Thoracic aorta (tissue), 2 donors: ENCODE measurements around the gene TTLL5. TPM values are rescaled to one million over a fixed set of nuclear protein-coding genes. Genes with fewer than 3 reads are reported as not detected.
A peak's percentile ranks its signal among the peaks of the same experiment; 100 is the strongest.

ENCODE experiments used
- ATAC-seq: fragments of 150-250 bp; one replicate; pipeline ENCODE4 v1.8.0; 2017; ENCODE audit warnings: low read depth; ENCODE audit not compliant: insufficient number of reproducible peaks, low FRiP score
- DNase-seq: peaks from one replicate; pipeline ENCODE4 v3.0.0-alpha.2; 2020; ENCODE audit warnings: low spot score
- H3K27ac ChIP-seq, 2 donors: fragments of 200-600 bp; sonication (generic); 1 replicate in 1 of 2; 2 replicates in 1 of 2; pipeline ENCODE4 v1.5.1; 2016; ENCODE audit warnings: mild to moderate bottlenecking in 2 of 2, moderate library complexity in 2 of 2
- H3K27me3 ChIP-seq: fragments of 200-600 bp; sonication (generic); replicated peaks from 2 replicates; pipeline ENCODE4 v1.6.0; 2016; ENCODE audit warnings: mild to moderate bottlenecking; ENCODE audit not compliant: insufficient read depth
- H3K36me3 ChIP-seq: fragments of 200-600 bp; sonication (generic); one replicate; pipeline ENCODE4 v1.5.1; 2016
- H3K4me1 ChIP-seq, 2 donors: fragments of 200-600 bp; sonication (generic); 1 replicate in 1 of 2; 2 replicates in 1 of 2; pipeline versions ENCODE4 v1.5.1 to v1.6.0; 2016; ENCODE audit warnings: low read depth in 2 of 2, mild to moderate bottlenecking in 1 of 2; ENCODE audit not compliant: control insufficient read depth in 1 of 2
- H3K4me3 ChIP-seq: fragments of 200-600 bp; sonication (generic); 2 replicates; pipeline ENCODE4 v1.5.1; 2016; ENCODE audit warnings: mild to moderate bottlenecking
- H3K9me3 ChIP-seq: fragments of 200-600 bp; sonication (generic); 2 replicates; pipeline ENCODE4 v1.5.1; 2016
- CTCF ChIP-seq: fragments of 200-600 bp; sonication (generic); IDR thresholded peaks from one replicate; pipeline ENCODE4 v1.5.1; 2019; ENCODE audit warnings: antibody characterized with exemption
- total RNA-seq, 2 donors: library from RNA; depleted of rRNA; stranded (reverse); fragments of >200 nt; gene quantifications; one replicate each; pipeline versions ENCODE4 v1.1.0 to v1.2.3, GENCODE V29; 2016

TTLL5 gene
- total RNA-seq, 2 donors from 2014 or later, result 34.7 to 47.9 TPM

GRCh38 chr14:75881994-75882393 lies 220.9 kb downstream of the TTLL5 start:
- no peak for ATAC-seq
- DNase-seq, result no peak
- Histone ChIP-seq H3K4me1 (peaks cover 0 to 4% of the 10 kb centered on the region in 2 donors), H3K27me3 (no peaks in the 10 kb centered on the region), H3K27ac (no peak overlapping the region), H3K9me3 (no peaks in the 10 kb centered on the region), H3K4me3 (no peak overlapping the region), H3K36me3 (no peaks in the 10 kb centered on the region)
- no peak for TF ChIP-seq CTCF

GRCh38 chr14:75884198-75884611 lies 223.2 kb downstream of the TTLL5 start:
- Histone ChIP-seq H3K4me1 (no peaks in the 10 kb centered on the region), H3K9me3 (no peaks in the 10 kb centered on the region), H3K36me3 (no peaks in the 10 kb centered on the region), H3K27me3 (no peaks in the 10 kb centered on the region), H3K4me3 (no peak overlapping the region), H3K27ac (no peak overlapping the region)
- no peak for DNase-seq
- no peak for ATAC-seq
- TF ChIP-seq CTCF, result peak; percentile 35

- Histone ChIP-seq H3K27ac (no peak overlapping the region), H3K4me3 (no peak overlapping the region), H3K27me3 (no peaks in the 10 kb centered on the region), H3K4me1 (no peaks in the 10 kb centered on the region), H3K9me3 (no peaks in the 10 kb centered on the region), H3K36me3 (no peaks in the 10 kb centered on the region)
- TF ChIP-seq CTCF, result no peak
- DNase-seq, result no peak
- peak; percentile 30 for ATAC-seq
These were observed 224.8 kb downstream of the TTLL5 start for GRCh38 chr14:75885829-75886228.

- no peak overlapping the region for H3K4me3 ChIP-seq
- no peaks in the 10 kb centered on the region for H3K27me3 ChIP-seq
- no peak overlapping the region for H3K27ac ChIP-seq
- no peaks in the 10 kb centered on the region for H3K4me1 ChIP-seq
- DNase-seq (no peak), ATAC-seq (no peak)
- H3K9me3 ChIP-seq, result no peaks in the 10 kb centered on the region
- H3K36me3 ChIP-seq, result no peaks in the 10 kb centered on the region
- TF ChIP-seq CTCF, result no peak
These were observed 225.7 kb downstream of the TTLL5 start for GRCh38 chr14:75886636-75887348.

- Histone ChIP-seq H3K4me3 (no peak overlapping the region), H3K9me3 (no peaks in the 10 kb centered on the region), H3K27me3 (no peaks in the 10 kb centered on the region), H3K36me3 (no peaks in the 10 kb centered on the region), H3K4me1 (no peaks in the 10 kb centered on the region), H3K27ac (no peak overlapping the region)
- ATAC-seq, result no peak
- TF ChIP-seq CTCF, result no peak
- no peak for DNase-seq
These were observed 227.9 kb downstream of the TTLL5 start for GRCh38 chr14:75888945-75889344.
